A549 (cell line): ENCODE measurements around the gene DRD1. TPM values are rescaled to one million over a fixed set of nuclear protein-coding genes. Genes with fewer than 3 reads are reported as not detected.

Source experiments
- ATAC-seq, 2 experiments: fragments of 200-7000 bp in 1 of 2; fragments of >200 bp in 1 of 2; cut with Nextera tagmentation in 1 of 2; cut with Tn5 transposase in 1 of 2; 3 replicates each; pipeline versions ENCODE4 v1.8.0 to v1.9.1; 2018 to 2020; ENCODE audit warnings: mild to moderate bottlenecking in 1 of 2, moderate library complexity in 1 of 2
- CTCF ChIA-PET: fragments of 300-600 bp; sonication (Branson Sonifier 250); formaldehyde crosslinking; extraction: SDS; loops from one replicate; lab custom pipeline; 2021; ENCODE audit warnings: antibody characterized with exemption, inconsistent platforms; lab: Yijun Ruan, JAX
- POLR2A ChIA-PET: fragments of 350-600 bp; formaldehyde crosslinking; extraction: SDS; loops from one replicate; lab custom pipeline; 2021; ENCODE audit warnings: antibody characterized with exemption, inconsistent platforms; lab: Yijun Ruan, JAX
- DNase-seq, 2 experiments: peaks; one replicate each; pipeline versions ENCODE4 v3.0.0 to v3.0.0-alpha.2; 2011 to 2016; ENCODE audit warnings: low read depth in 1 of 2, low spot score in 1 of 2
- FAIRE-seq: peaks from 2 replicates; lab custom pipeline; 2011; peaks lifted over from hg19 to GRCh38; lab: Jason Lieb, UNC
- H3K27ac ChIP-seq, 2 experiments: fragments of >200 bp; sonication (Bioruptor Twin); formaldehyde crosslinking; 3 replicates each; pipeline ENCODE4 v1.5.1; 2016 to 2017
- H3K4me1 ChIP-seq: fragments of >200 bp; sonication (Bioruptor Twin); formaldehyde crosslinking; 3 replicates; pipeline ENCODE4 v1.6.1; 2016
- H3K4me2 ChIP-seq: fragments of >200 bp; sonication (Bioruptor Twin); formaldehyde crosslinking; 3 replicates; pipeline ENCODE4 v1.6.1; 2016
- H3K4me3 ChIP-seq: fragments of >200 bp; sonication (Bioruptor Twin); formaldehyde crosslinking; 3 replicates; pipeline ENCODE4 v1.5.1; 2016
- H3K9me3 ChIP-seq: fragments of >200 bp; sonication (Bioruptor Twin); formaldehyde crosslinking; 3 replicates; pipeline ENCODE4 v1.6.1; 2016
- CHD4 ChIP-seq: fragments of 200-600 bp; sonication (generic); IDR thresholded peaks from 2 replicates; pipeline ENCODE4 v1.6.1; 2016; ENCODE audit warnings: antibody characterized with exemption, mild to moderate bottlenecking, borderline replicate concordance
- CTCF ChIP-seq: fragments of >200 bp; sonication (Bioruptor Twin); formaldehyde crosslinking; IDR thresholded peaks from 3 replicates; pipeline ENCODE4 v1.5.1; 2016
- E2F6 ChIP-seq: IDR thresholded peaks from 2 replicates; pipeline ENCODE4 v1.6.1; 2012; ENCODE audit warnings: low read depth, borderline replicate concordance
- EP300 ChIP-seq, 2 experiments: fragments of >200 bp; sonication (Bioruptor Twin); formaldehyde crosslinking; IDR thresholded peaks; 2 replicates in 1 of 2; 3 replicates in 1 of 2; pipeline ENCODE4 v1.6.1; 2016 to 2017
- ESRRA ChIP-seq: fragments of 150-350 bp; IDR thresholded peaks from 2 replicates; pipeline ENCODE4 v1.6.1; 2014; ENCODE audit warnings: mild to moderate bottlenecking, low read length, borderline replicate concordance
- FOSB ChIP-seq: fragments of 250-450 bp; sonication (Bioruptor Pico); IDR thresholded peaks from 2 replicates; pipeline ENCODE4 v1.5.0; 2020; ENCODE audit warnings: mild to moderate bottlenecking, moderate library complexity
- FOXS1 ChIP-seq: fragments of 250-450 bp; sonication (Bioruptor Pico); IDR thresholded peaks from 2 replicates; pipeline ENCODE4 v1.5.0; 2020; ENCODE audit warnings: mild to moderate bottlenecking, moderate library complexity
- GATA3 ChIP-seq: IDR thresholded peaks from 2 replicates; pipeline ENCODE4 v1.6.1; 2012; ENCODE audit warnings: borderline replicate concordance
- HDAC2 ChIP-seq: fragments of 200-600 bp; sonication (generic); IDR thresholded peaks from 2 replicates; pipeline ENCODE4 v1.6.1; 2016
- HMGXB4 ChIP-seq: fragments of 250-450 bp; sonication (Bioruptor Pico); IDR thresholded peaks from 2 replicates; pipeline ENCODE4 v1.5.0; 2021; ENCODE audit warnings: mild to moderate bottlenecking, moderate library complexity, borderline replicate concordance
- JUN ChIP-seq, 2 experiments: fragments of >200 bp; sonication (Bioruptor Twin); formaldehyde crosslinking; IDR thresholded peaks; 2 replicates in 1 of 2; 3 replicates in 1 of 2; pipeline ENCODE4 v1.6.1; 2016 to 2017
- KDM1A ChIP-seq: fragments of 200-600 bp; sonication (generic); IDR thresholded peaks from 2 replicates; pipeline ENCODE4 v1.6.1; 2016; ENCODE audit warnings: low read depth, mild to moderate bottlenecking
- KDM5A ChIP-seq: fragments of 200-600 bp; sonication (generic); IDR thresholded peaks from 2 replicates; pipeline ENCODE4 v1.6.1; 2016; ENCODE audit warnings: antibody characterized with exemption, mild to moderate bottlenecking
- MAFK ChIP-seq: fragments of 450-650 bp; IDR thresholded peaks from 2 replicates; pipeline ENCODE4 v1.6.1; 2014; ENCODE audit not compliant: partially characterized antibody
- MAX ChIP-seq: IDR thresholded peaks from 2 replicates; pipeline ENCODE4 v1.6.1; 2012
- MYC ChIP-seq: IDR thresholded peaks from 2 replicates; pipeline ENCODE4 v1.6.1; 2012; ENCODE audit warnings: mild to moderate bottlenecking, inconsistent platforms, low read length, improper control_type of control experiment, borderline replicate concordance
- NR3C1 ChIP-seq: fragments of >200 bp; sonication (Bioruptor Twin); formaldehyde crosslinking; IDR thresholded peaks from 3 replicates; pipeline ENCODE4 v1.6.1; 2017
- PBX3 ChIP-seq: IDR thresholded peaks from 2 replicates; pipeline ENCODE4 v1.6.1; 2012
- PHF8 ChIP-seq: fragments of 200-600 bp; sonication (generic); IDR thresholded peaks from 2 replicates; pipeline ENCODE4 v1.6.1; 2016; ENCODE audit warnings: low read depth, mild to moderate bottlenecking, antibody characterized with exemption, moderate library complexity, borderline replicate concordance
- POLR2A ChIP-seq: IDR thresholded peaks from 2 replicates; pipeline ENCODE4 v1.6.1; 2012; ENCODE audit warnings: mild to moderate bottlenecking, low read length
- RAD21 ChIP-seq, 2 experiments: fragments of >200 bp in 1 of 2; sonication (Bioruptor Twin) in 1 of 2; formaldehyde crosslinking in 1 of 2; IDR thresholded peaks in 1 of 2; conservative IDR thresholded peaks in 1 of 2; 2 replicates in 1 of 2; 3 replicates in 1 of 2; pipeline ENCODE4 v1.6.1; 2012 to 2018; ENCODE audit warnings: inconsistent platforms in 1 of 2
- RARB ChIP-seq: fragments of 250-450 bp; sonication (Bioruptor Pico); IDR thresholded peaks from 2 replicates; pipeline ENCODE4 v1.8.0; 2021; ENCODE audit warnings: mild to moderate bottlenecking, moderate library complexity
- RFX5 ChIP-seq: fragments of 450-650 bp; IDR thresholded peaks from 2 replicates; pipeline ENCODE4 v1.7.1; 2014; ENCODE audit warnings: antibody characterized with exemption, mild to moderate bottlenecking, moderate library complexity
- SMC3 ChIP-seq: fragments of >200 bp; sonication (Bioruptor Twin); formaldehyde crosslinking; IDR thresholded peaks from 3 replicates; pipeline ENCODE4 v1.6.1; 2018; ENCODE audit warnings: inconsistent platforms
- TP53 ChIP-seq: fragments of 250-450 bp; sonication (Bioruptor Pico); IDR thresholded peaks from 2 replicates; pipeline ENCODE4 v1.5.0; 2021; ENCODE audit warnings: mild to moderate bottlenecking, moderate library complexity
- ZC3H11A ChIP-seq: fragments of 450-650 bp; IDR thresholded peaks from 2 replicates; pipeline ENCODE4 v1.6.1; 2014; ENCODE audit warnings: antibody characterized with exemption, mild to moderate bottlenecking
- ZFP36 ChIP-seq: fragments of 450-650 bp; IDR thresholded peaks from 2 replicates; pipeline ENCODE4 v1.6.1; 2014; ENCODE audit warnings: borderline replicate concordance; ENCODE audit not compliant: partially characterized antibody
- WGBS: methylation state at CpG from one replicate; pipeline ENCODE4 v1.1.6; 2017; ENCODE audit errors: missing lambda C conversion rate; 5-methylcytosine and 5-hydroxymethylcytosine counted together
- polyA plus RNA-seq, 4 experiments: library from polyadenylated mRNA; depleted of rRNA in 3 of 4; stranded (reverse); fragments of >200 nt; fragmentation: RNase III in 1 of 4; extraction: RNeasy Plus Mini Kit Qiagen cat#74134 plus additional on column Dnase treatment in 1 of 4; gene quantifications; 2 replicates in 3 of 4; 3 replicates in 1 of 4; pipeline ENCODE4 v1.2.3, GENCODE V29; 2011 to 2017
- TF ChIP-seq, protein P1 (sequence below): fragments of >200 bp; sonication (Bioruptor Twin); formaldehyde crosslinking; IDR thresholded peaks from 3 replicates; pipeline ENCODE4 v1.6.1; 2016

DRD1 gene
- polyA plus RNA-seq, 2 of the 4 experiments (the other 2 are of a cell fraction) = 0.90 to 5.7 TPM

GRCh38 chr5:175478384-175479124 lies 34.6 kb upstream of the DRD1 start, which contains the start of gene SFXN1:
TSS of gene SFXN1 (plus strand) at chr5:175478560. CDS start at chr5:175492104, 13,544 bp downstream.
- peak; percentile 92 for ATAC-seq
- peaks cover 23% of the 10 kb centered on the region; the same call in 2 of the 3 replicates for H3K4me1 ChIP-seq
- ChIA-PET CTCF (interaction anchor here (0.6 to 4.6 kb wide), 2 partner anchors 14 to 123 kb away, joined by 3 to 29 read pairs; no protein-coding TSS in a partner anchor), POLR2A (interaction anchor here (0.6 to 1.0 kb wide), 6 partner anchors 10 to 558 kb away, joined by 3 to 11 read pairs (median 5); partner anchors contain the start of gene DRD1)
- H3K9me3 ChIP-seq = no peaks in the 10 kb centered on the region
- no peak for FAIRE-seq
- H3K27ac ChIP-seq = peak within 1 kb of the TSS; percentile 83 to 98
- DNase-seq = peak; percentile 78 to 91
- TF ChIP-seq RARB (CRISPR knock-in tag) (no peak), HMGXB4 (no peak), TP53 (no peak), GATA3 (no peak), MAX (peak; percentile 49; the same call in 1 of the 2 replicates), EP300 (IDR thresholded peaks at IDR 0.05) (no peak), JUN (IDR thresholded peaks at IDR 0.05) (peak in 1 of 2 experiments; percentile 85; a peak in 2 of 5 replicates), RAD21 (conservative IDR thresholded peaks at IDR 0.05 in 1 of 2, IDR thresholded peaks at IDR 0.05 in 1 of 2) (no peak), MAFK (no peak), NR3C1 (no peak), MYC (peak; percentile 10; the same call in 1 of the 2 replicates), PHF8 (peak; percentile 81), RFX5 (no peak), ESRRA (no peak), POLR2A (peak; percentile 71), FOSB (CRISPR knock-in tag) (no peak), FOXS1 (CRISPR knock-in tag) (0 out of 2 replicates have a peak, but pooled peaks have one; percentile 17), CTCF (no peak), CHD4 (no peak), E2F6 (no peak), KDM1A (no peak), KDM5A (no peak; the same call in 1 of the 2 replicates), ZFP36 (no peak), ZC3H11A (no peak), HDAC2 (no peak), SMC3 (0 out of 3 replicates have a peak, but pooled peaks have one; percentile 3), PBX3 (no peak)
- TF ChIP-seq, protein P1, sequence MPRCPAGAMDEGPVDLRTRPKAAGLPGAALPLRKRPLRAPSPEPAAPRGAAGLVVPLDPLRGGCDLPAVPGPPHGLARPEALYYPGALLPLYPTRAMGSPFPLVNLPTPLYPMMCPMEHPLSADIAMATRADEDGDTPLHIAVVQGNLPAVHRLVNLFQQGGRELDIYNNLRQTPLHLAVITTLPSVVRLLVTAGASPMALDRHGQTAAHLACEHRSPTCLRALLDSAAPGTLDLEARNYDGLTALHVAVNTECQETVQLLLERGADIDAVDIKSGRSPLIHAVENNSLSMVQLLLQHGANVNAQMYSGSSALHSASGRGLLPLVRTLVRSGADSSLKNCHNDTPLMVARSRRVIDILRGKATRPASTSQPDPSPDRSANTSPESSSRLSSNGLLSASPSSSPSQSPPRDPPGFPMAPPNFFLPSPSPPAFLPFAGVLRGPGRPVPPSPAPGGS = peak; percentile 59; the same call in 1 of the 3 replicates
- H3K4me2 ChIP-seq = peak within 1 kb of the TSS; percentile 90
- peak within 1 kb of the TSS; percentile 80 for H3K4me3 ChIP-seq
- WGBS = 0% methylated on average over 50 of the region's 94 CpGs
